Neuronal stem cell (in vitro differentiated cells): ENCODE results near the gene EMSY.
A peak's percentile ranks its signal among the peaks of the same experiment; 100 is the strongest.

Experiments used
- DNase-seq: peaks from one replicate; pipeline ENCODE4 v3.0.0-alpha.2; 2013; ENCODE audit warnings: low spot score
- H2AFZ ChIP-seq: one replicate; pipeline ENCODE4 v1.6.1; 2013; ENCODE audit warnings: mild to moderate bottlenecking, low read length, inconsistent platforms
- H2AK5ac ChIP-seq: 2 replicates; pipeline ENCODE4 v1.6.1; 2013; ENCODE audit warnings: low read depth, mild to moderate bottlenecking, inconsistent platforms, low read length, moderate library complexity, mixed read lengths
- H2BK120ac ChIP-seq: 2 replicates; pipeline ENCODE4 v1.6.1; 2013; ENCODE audit warnings: low read depth, mild to moderate bottlenecking, inconsistent platforms, low read length, moderate library complexity, mixed read lengths
- H2BK12ac ChIP-seq: one replicate; pipeline ENCODE4 v1.6.1; 2013; ENCODE audit warnings: low read length, inconsistent platforms
- H2BK15ac ChIP-seq: 2 replicates; pipeline ENCODE4 v1.6.1; 2013; ENCODE audit warnings: mild to moderate bottlenecking, low read length, inconsistent platforms, mixed read lengths
- H2BK5ac ChIP-seq: one replicate; pipeline ENCODE4 v1.6.1; 2013; ENCODE audit warnings: inconsistent platforms, mild to moderate bottlenecking, low read length, moderate library complexity
- H3K14ac ChIP-seq: one replicate; pipeline ENCODE4 v1.6.1; 2013; ENCODE audit warnings: low read length, inconsistent platforms
- H3K18ac ChIP-seq: 2 replicates; pipeline ENCODE4 v1.6.1; 2013; ENCODE audit warnings: low read length, inconsistent platforms
- H3K23ac ChIP-seq: 2 replicates; pipeline ENCODE4 v1.6.1; 2013; ENCODE audit warnings: low read depth, mild to moderate bottlenecking, mixed read lengths, low read length, inconsistent platforms; ENCODE audit not compliant: poor library complexity
- H3K27ac ChIP-seq: replicated peaks from 3 replicates; pipeline ENCODE4 v1.5.1; 2013; ENCODE audit warnings: low read length, inconsistent platforms
- H3K27me3 ChIP-seq, 3 experiments: 2 replicates each; pipeline ENCODE4 v1.6.1; 2013; ENCODE audit warnings: low read length in 3 of 3, mild to moderate bottlenecking in 2 of 3, inconsistent platforms in 1 of 3, low read depth in 1 of 3, mixed read lengths in 1 of 3, moderate library complexity in 1 of 3; ENCODE audit not compliant: control insufficient read depth in 3 of 3, insufficient read depth in 3 of 3
- H3K36me3 ChIP-seq, 2 donors: replicated peaks in 1 of 2; 2 replicates each; pipeline ENCODE4 v1.6.1; 2013; ENCODE audit warnings: low read length in 2 of 2; ENCODE audit not compliant: control insufficient read depth in 2 of 2, insufficient read depth in 2 of 2
- H3K4ac ChIP-seq: 2 replicates; pipeline ENCODE4 v1.6.1; 2013; ENCODE audit warnings: inconsistent platforms, mild to moderate bottlenecking, low read length, moderate library complexity
- H3K4me1 ChIP-seq, 2 donors: 1 replicate in 1 of 2; 2 replicates in 1 of 2; pipeline ENCODE4 v1.6.1; 2013; ENCODE audit warnings: low read length in 2 of 2, low read depth in 1 of 2; ENCODE audit not compliant: control insufficient read depth in 2 of 2, insufficient read depth in 1 of 2
- H3K4me2 ChIP-seq: one replicate; pipeline ENCODE4 v1.6.1; 2013; ENCODE audit warnings: mild to moderate bottlenecking, low read length, inconsistent platforms; ENCODE audit not compliant: insufficient read depth, poor library complexity, severe bottlenecking
- H3K4me3 ChIP-seq, 2 donors: 2 replicates each; pipeline ENCODE4 v1.5.1; 2013; ENCODE audit warnings: low read length in 2 of 2, mild to moderate bottlenecking in 2 of 2, inconsistent platforms in 1 of 2, moderate library complexity in 1 of 2
- H3K79me1 ChIP-seq: one replicate; pipeline ENCODE4 v1.6.1; 2013; ENCODE audit warnings: low read depth, mild to moderate bottlenecking, inconsistent platforms, low read length, moderate library complexity
- H3K9ac ChIP-seq: one replicate; pipeline ENCODE4 v1.6.1; 2013; ENCODE audit warnings: mild to moderate bottlenecking, low read depth, low read length, inconsistent platforms; ENCODE audit not compliant: poor library complexity
- H3K9me3 ChIP-seq, 2 donors: replicated peaks in 1 of 2; 2 replicates each; pipeline versions ENCODE3 to v1.6.1; 2013; ENCODE audit warnings: low read length in 2 of 2, mild to moderate bottlenecking in 2 of 2, inconsistent platforms in 1 of 2, low read depth in 1 of 2, mixed read lengths in 1 of 2, moderate library complexity in 1 of 2; ENCODE audit not compliant: control insufficient read depth in 2 of 2, insufficient read depth in 1 of 2
- H4K8ac ChIP-seq: one replicate; pipeline ENCODE4 v1.6.1; 2013; ENCODE audit warnings: low read depth, mild to moderate bottlenecking, inconsistent platforms, low read length, moderate library complexity
- H4K91ac ChIP-seq: one replicate; pipeline ENCODE4 v1.6.1; 2013; ENCODE audit warnings: low read length, low read depth, mild to moderate bottlenecking, inconsistent platforms; ENCODE audit not compliant: poor library complexity
- WGBS, 2 donors: extraction: QIAGEN DNeasy Blood & Tissue Kit; methylation state at CpG; one replicate each; pipeline ENCODE4 v1.1.7; 2013; ENCODE audit warnings: missing lambda C conversion rate in 2 of 2, mixed read lengths in 1 of 2; ENCODE audit not compliant: insufficient read length in 2 of 2, insufficient replicate concordance in 1 of 2; ENCODE audit errors: extremely low coverage in 2 of 2; 5-methylcytosine and 5-hydroxymethylcytosine counted together

Gene EMSY

DNA sequence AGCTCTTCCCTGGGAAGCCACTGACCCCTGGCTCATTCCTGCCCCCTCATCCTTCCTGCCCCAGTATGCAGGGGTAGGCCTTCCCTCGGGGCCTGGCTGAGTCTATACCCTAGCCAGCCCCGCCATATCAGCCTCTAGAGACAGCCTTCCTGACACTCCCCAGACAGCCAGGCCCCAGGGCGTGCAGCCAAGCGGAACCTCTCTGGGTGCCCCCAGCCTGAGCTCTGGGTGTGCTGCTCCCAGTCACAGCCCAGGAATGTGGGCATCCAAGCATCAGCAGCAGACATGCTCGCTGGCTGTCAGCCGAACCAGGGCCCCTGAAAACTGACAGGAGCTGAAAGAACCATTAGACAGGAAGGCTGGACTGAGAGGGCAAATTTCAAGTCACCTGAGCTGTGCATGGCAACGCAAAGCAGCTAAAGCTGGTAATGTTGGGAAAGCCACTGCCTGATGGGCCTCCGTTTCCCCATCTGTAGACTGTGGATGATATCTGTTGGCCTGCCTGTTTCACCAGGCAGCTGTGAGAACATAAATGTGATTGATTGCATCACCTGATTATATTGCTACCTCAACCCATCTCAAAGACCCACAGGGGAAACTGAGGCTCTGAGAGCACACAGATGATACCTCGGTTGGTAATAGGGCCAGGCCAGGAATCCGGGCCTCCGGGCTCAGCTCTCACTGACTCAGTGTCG lies 132.6 kb downstream of the EMSY start:
- no peaks in the 10 kb centered on the region for H3K9me3 ChIP-seq
- H2AFZ ChIP-seq, result peak overlapping the region; percentile 80
- no CpG with 5 or more reads among the region's 12 CpGs for WGBS, 2 donors
- no peak overlapping the region for H3K4me3 ChIP-seq
- no peak overlapping the region for H3K9ac ChIP-seq
- peak overlapping the region; percentile 49 for H3K18ac ChIP-seq
- H3K4me2 ChIP-seq, result no peak overlapping the region
- no peak overlapping the region for H2BK5ac ChIP-seq
- H2AK5ac ChIP-seq, result no peak overlapping the region
- H3K4ac ChIP-seq, result no peak overlapping the region
- no peak overlapping the region for H4K91ac ChIP-seq
- H3K14ac ChIP-seq, result no peak overlapping the region
- no peaks in the 10 kb centered on the region for H3K79me1 ChIP-seq
- no peak for DNase-seq
- H3K27ac ChIP-seq, result no peak overlapping the region
- H4K8ac ChIP-seq, result no peak overlapping the region
- no peaks in the 10 kb centered on the region for H3K27me3 ChIP-seq
- peaks cover 5 to 7% of the 10 kb centered on the region in 2 donors for H3K4me1 ChIP-seq
- H3K23ac ChIP-seq, result no peak overlapping the region
- no peak overlapping the region for H2BK12ac ChIP-seq
- no peaks in the 10 kb centered on the region for H3K36me3 ChIP-seq
- no peak overlapping the region for H2BK120ac ChIP-seq
- H2BK15ac ChIP-seq, result no peak overlapping the region

DNA sequence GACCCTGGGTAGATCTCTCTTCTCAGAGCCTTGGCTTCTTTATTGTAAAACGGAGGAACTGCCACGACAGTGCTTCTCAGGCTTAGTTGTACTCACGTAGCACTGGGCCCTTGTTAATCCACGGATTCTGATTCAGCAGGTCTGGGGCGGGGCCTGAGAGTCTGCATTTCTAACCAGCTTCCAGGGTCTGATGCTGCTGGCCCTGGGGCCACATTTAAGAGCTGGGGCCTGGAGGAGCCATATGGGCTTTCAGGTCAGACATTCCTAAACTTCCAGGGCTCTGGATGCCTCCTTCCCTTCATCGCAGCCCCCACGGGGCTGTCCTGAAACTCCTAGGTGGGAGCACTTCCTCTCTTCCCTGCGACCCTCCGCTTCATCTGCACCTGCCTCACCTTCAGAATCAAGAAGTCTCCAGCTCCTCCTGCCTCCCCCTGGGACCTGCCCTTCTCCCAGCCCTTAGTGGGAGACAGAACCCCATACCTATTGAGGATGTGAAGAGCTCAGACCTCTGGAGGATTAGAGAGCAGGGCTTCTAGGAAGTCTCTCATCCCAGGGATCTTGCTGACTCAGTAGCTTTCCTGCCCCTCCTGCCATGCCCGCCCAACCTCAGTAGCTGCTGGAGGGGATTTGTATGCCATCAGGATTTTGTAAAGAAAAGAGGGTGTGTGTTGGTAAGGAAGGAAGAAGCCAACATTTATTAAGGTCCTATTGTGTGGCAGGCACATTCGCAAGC lies 133.3 kb downstream of the EMSY start:
- no peak overlapping the region for H2AK5ac ChIP-seq
- H3K18ac ChIP-seq, result peak overlapping the region; percentile 51
- no peak overlapping the region for H3K4ac ChIP-seq
- no peaks in the 10 kb centered on the region for H3K36me3 ChIP-seq
- H2BK12ac ChIP-seq, result no peak overlapping the region
- no peak overlapping the region for H3K4me3 ChIP-seq
- DNase-seq, result no peak
- H3K4me2 ChIP-seq, result no peak overlapping the region
- H3K27ac ChIP-seq, result no peak overlapping the region
- no CpG with 5 or more reads among the region's 11 CpGs for WGBS, 2 donors
- no peaks in the 10 kb centered on the region for H3K27me3 ChIP-seq
- no peak overlapping the region for H3K14ac ChIP-seq
- H2BK15ac ChIP-seq, result peak overlapping the region; percentile 44
- H2BK5ac ChIP-seq, result no peak overlapping the region
- no peak overlapping the region for H3K23ac ChIP-seq
- no peaks in the 10 kb centered on the region for H3K9me3 ChIP-seq
- no peak overlapping the region for H4K91ac ChIP-seq
- no peaks in the 10 kb centered on the region for H3K79me1 ChIP-seq
- H3K4me1 ChIP-seq, result peaks cover 5 to 7% of the 10 kb centered on the region in 2 donors
- no peak overlapping the region for H3K9ac ChIP-seq
- H2AFZ ChIP-seq, result peak overlapping the region; percentile 80
- H2BK120ac ChIP-seq, result no peak overlapping the region
- no peak overlapping the region for H4K8ac ChIP-seq

DNA sequence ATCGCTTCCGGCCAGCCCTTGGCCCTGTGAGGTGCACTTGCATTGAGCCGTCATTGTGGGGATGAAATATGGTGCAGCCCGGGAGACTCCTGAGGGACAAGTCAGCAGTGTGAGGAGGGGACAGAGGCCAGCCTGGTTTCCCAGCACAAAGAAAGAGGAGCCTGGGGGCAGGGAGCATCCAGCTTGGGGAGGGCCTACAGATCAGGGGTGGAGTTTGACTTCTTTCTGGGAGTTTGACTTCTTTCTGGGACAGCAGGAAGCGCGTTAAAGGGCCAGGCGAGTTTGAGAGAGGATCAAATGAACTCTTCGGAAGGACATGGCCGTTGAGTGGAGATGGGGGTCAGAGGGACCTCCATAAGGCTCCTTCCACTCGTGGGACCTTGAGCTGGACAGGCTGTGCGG lies 133.8 kb downstream of the EMSY start:
- H4K91ac ChIP-seq, result no peak overlapping the region
- H3K4ac ChIP-seq, result no peak overlapping the region
- H2BK15ac ChIP-seq, result no peak overlapping the region
- no peak overlapping the region for H3K9ac ChIP-seq
- no peak overlapping the region for H3K4me3 ChIP-seq
- H3K23ac ChIP-seq, result no peak overlapping the region
- no peak overlapping the region for H2BK12ac ChIP-seq
- no peak for DNase-seq
- peak overlapping the region; percentile 55 for H3K18ac ChIP-seq
- no peaks in the 10 kb centered on the region for H3K27me3 ChIP-seq
- H2AFZ ChIP-seq, result peak overlapping the region; percentile 80
- no peak overlapping the region for H2BK120ac ChIP-seq
- H4K8ac ChIP-seq, result no peak overlapping the region
- H3K4me2 ChIP-seq, result no peak overlapping the region
- H3K79me1 ChIP-seq, result no peaks in the 10 kb centered on the region
- H3K9me3 ChIP-seq, result no peaks in the 10 kb centered on the region
- no peak overlapping the region for H3K14ac ChIP-seq
- peaks cover 5 to 7% of the 10 kb centered on the region in 2 donors for H3K4me1 ChIP-seq
- no peak overlapping the region for H2AK5ac ChIP-seq
- no CpG with 5 or more reads among the region's 11 CpGs for WGBS, 2 donors
- no peak overlapping the region for H3K27ac ChIP-seq
- H2BK5ac ChIP-seq, result no peak overlapping the region
- no peaks in the 10 kb centered on the region for H3K36me3 ChIP-seq

DNA sequence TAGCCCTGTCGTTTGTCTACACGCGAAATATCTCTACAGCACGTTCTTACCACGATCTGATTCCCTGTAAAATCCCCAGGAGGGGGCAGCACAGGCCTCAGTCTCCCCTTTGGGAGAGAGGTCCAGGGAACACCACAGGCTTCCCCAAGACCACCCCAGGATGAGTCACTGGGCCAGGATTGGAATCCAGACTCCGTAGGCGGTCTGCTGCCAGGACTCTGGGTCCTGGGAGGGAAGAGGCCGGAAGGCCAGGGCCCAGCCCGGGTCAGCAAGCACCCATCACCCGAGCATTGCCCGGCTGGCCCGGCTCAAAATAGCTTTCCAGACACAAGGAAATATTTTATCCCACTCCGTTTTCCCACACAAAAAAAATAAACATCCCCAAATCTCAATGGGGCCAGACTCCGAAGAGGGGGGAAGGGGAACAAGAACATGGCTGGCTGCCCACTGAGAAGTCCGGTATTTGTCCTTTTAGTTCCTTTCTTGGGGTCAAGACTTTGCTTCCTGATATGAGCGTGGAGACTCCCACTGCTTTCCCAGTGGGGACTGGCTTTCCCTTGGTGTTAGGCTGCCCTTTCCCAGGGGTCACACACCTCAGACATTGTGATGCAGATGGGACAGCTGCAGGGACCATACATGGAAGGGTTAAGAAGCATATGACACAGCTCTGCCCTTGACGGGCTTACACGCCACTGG lies 134.4 kb downstream of the EMSY start:
- no peak overlapping the region for H3K9ac ChIP-seq
- WGBS, 2 donors, result no CpG with 5 or more reads among the region's 18 CpGs
- H4K91ac ChIP-seq, result no peak overlapping the region
- H3K4me1 ChIP-seq, result peaks cover 5 to 7% of the 10 kb centered on the region in 2 donors
- no peak overlapping the region for H3K14ac ChIP-seq
- no peak overlapping the region for H2BK120ac ChIP-seq
- peak overlapping the region; percentile 80 for H2AFZ ChIP-seq
- H4K8ac ChIP-seq, result no peak overlapping the region
- no peaks in the 10 kb centered on the region for H3K79me1 ChIP-seq
- H3K4me3 ChIP-seq, result no peak overlapping the region
- H3K18ac ChIP-seq, result peak overlapping the region; percentile 55
- no peak overlapping the region for H3K4ac ChIP-seq
- H3K36me3 ChIP-seq, result no peaks in the 10 kb centered on the region
- DNase-seq, result no peak
- no peak overlapping the region for H3K27ac ChIP-seq
- no peak overlapping the region for H2BK5ac ChIP-seq
- no peak overlapping the region for H3K4me2 ChIP-seq
- no peaks in the 10 kb centered on the region for H3K9me3 ChIP-seq
- no peak overlapping the region for H3K23ac ChIP-seq
- H2AK5ac ChIP-seq, result no peak overlapping the region
- H2BK12ac ChIP-seq, result no peak overlapping the region
- H2BK15ac ChIP-seq, result no peak overlapping the region
- H3K27me3 ChIP-seq, result no peaks in the 10 kb centered on the region
